ENCODE results near the gene UGT1A9. TPM values are rescaled to one million over a fixed set of nuclear protein-coding genes. Genes with fewer than 3 reads are reported as not detected.

UGT1A9 gene
- total and polyA plus RNA-seq, 2 experiments from 2014 or later: not detected

DNA sequence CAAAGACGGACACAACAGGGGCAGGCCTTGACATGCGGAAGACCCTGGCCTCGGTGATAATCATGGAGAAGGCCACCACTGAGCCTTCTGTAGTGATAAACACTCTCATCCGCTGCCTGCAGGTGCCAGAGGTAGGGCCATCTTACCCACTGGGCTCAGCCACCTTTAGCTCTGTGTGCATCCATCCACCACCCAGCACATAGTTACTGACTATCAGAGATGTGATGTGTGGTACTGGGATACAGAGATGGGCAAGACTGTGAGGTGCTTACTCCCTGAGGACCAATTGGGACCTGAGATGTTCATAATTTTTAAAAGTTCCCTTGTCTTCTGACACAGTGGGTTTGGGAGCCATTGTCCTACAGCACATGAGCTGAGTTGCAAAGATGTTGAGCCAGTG lies 108.0 kb downstream of the UGT1A9 start (continued):
- TF ChIP-seq ZNF331 (CRISPR knock-in tag; IDR thresholded peaks at IDR 0.05; ENCODE audit: low read depth): no peak
- TF ChIP-seq, protein P1, sequence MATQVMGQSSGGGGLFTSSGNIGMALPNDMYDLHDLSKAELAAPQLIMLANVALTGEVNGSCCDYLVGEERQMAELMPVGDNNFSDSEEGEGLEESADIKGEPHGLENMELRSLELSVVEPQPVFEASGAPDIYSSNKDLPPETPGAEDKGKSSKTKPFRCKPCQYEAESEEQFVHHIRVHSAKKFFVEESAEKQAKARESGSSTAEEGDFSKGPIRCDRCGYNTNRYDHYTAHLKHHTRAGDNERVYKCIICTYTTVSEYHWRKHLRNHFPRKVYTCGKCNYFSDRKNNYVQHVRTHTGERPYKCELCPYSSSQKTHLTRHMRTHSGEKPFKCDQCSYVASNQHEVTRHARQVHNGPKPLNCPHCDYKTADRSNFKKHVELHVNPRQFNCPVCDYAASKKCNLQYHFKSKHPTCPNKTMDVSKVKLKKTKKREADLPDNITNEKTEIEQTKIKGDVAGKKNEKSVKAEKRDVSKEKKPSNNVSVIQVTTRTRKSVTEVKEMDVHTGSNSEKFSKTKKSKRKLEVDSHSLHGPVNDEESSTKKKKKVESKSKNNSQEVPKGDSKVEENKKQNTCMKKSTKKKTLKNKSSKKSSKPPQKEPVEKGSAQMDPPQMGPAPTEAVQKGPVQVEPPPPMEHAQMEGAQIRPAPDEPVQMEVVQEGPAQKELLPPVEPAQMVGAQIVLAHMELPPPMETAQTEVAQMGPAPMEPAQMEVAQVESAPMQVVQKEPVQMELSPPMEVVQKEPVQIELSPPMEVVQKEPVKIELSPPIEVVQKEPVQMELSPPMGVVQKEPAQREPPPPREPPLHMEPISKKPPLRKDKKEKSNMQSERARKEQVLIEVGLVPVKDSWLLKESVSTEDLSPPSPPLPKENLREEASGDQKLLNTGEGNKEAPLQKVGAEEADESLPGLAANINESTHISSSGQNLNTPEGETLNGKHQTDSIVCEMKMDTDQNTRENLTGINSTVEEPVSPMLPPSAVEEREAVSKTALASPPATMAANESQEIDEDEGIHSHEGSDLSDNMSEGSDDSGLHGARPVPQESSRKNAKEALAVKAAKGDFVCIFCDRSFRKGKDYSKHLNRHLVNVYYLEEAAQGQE (IDR thresholded peaks at IDR 0.05; ENCODE audit: unreplicated experiment): no peak

DNA sequence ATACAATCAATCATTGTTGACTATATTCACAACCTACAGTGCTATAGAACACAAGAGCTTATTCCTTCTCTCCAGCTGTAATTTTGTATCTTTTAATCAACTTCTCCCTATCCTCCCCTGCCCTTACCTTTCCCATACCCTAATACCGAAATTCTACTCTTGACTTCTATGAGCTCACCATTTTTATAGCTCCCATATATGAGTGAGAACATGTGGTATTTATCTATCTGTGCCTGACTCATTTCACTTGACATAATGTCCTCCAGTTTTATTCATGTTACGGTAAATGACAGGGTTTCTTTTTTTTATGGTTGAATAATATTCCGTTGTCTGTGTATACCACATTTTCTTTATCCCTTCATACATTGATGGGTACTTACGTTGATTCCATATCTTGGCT lies 109.1 kb downstream of the UGT1A9 start:
- H2AFZ ChIP-seq: no peak overlapping the region
- H3K27me3 Mint-ChIP-seq (ENCODE audit: insufficient read depth, low read depth, poor library complexity): no peaks in the 10 kb centered on the region
- H3K27me3 ChIP-seq (ENCODE audit: insufficient read depth): no peaks in the 10 kb centered on the region
- peaks cover 4% of the 10 kb centered on the region; the same call in 2 of the 3 replicates for H3K36me3 Mint-ChIP-seq (ENCODE audit: low read depth)
- H3K9me2 ChIP-seq (ENCODE audit: insufficient read depth): 0 out of 2 replicates have a peak, but pooled peaks cover 4% of the 10 kb centered on the region
- H3K79me2 ChIP-seq (replicated peaks; ENCODE audit: insufficient read depth): no peaks in the 10 kb centered on the region
- DNase-seq (ENCODE audit: low spot score): no peak
- no peaks in the 10 kb centered on the region for H3F3A ChIP-seq (replicated peaks; ENCODE audit: low read depth)
- no peak overlapping the region for H3K4me3 ChIP-seq
- H3K27ac Mint-ChIP-seq: no peak overlapping the region
- H3K27ac ChIP-seq (ENCODE audit: low read depth): no peak overlapping the region
- H3K36me3 ChIP-seq (ENCODE audit: insufficient read depth): no peaks in the 10 kb centered on the region
- no peak overlapping the region for H3K4me3 Mint-ChIP-seq
- peaks cover 20% of the 10 kb centered on the region for H3K9me3 Mint-ChIP-seq
- ATAC-seq: no peak
- H3K4me1 Mint-ChIP-seq: no peaks in the 10 kb centered on the region
- H3K4me2 ChIP-seq: no peak overlapping the region
- no peaks in the 10 kb centered on the region for H4K20me1 ChIP-seq (replicated peaks; ENCODE audit: insufficient read depth)
- H3K4me1 ChIP-seq (ENCODE audit: insufficient read depth): no peaks in the 10 kb centered on the region
- TF ChIP-seq POLR2AphosphoS5 (IDR thresholded peaks at IDR 0.05; ENCODE audit: low read depth) (no peak), NANOG (IDR thresholded peaks at IDR 0.05; ENCODE audit: borderline replicate concordance) (no peak), CREB1 (CRISPR knock-in tag; IDR thresholded peaks at IDR 0.05; ENCODE audit: low read depth) (no peak), EZH2phosphoT487 (IDR thresholded peaks at IDR 0.05; ENCODE audit: unreplicated experiment) (no peak)
- TF ChIP-seq, protein P1 (IDR thresholded peaks at IDR 0.05; ENCODE audit: unreplicated experiment): no peak
- TF ChIP-seq, protein P2, sequence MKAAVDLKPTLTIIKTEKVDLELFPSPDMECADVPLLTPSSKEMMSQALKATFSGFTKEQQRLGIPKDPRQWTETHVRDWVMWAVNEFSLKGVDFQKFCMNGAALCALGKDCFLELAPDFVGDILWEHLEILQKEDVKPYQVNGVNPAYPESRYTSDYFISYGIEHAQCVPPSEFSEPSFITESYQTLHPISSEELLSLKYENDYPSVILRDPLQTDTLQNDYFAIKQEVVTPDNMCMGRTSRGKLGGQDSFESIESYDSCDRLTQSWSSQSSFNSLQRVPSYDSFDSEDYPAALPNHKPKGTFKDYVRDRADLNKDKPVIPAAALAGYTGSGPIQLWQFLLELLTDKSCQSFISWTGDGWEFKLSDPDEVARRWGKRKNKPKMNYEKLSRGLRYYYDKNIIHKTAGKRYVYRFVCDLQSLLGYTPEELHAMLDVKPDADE (IDR thresholded peaks at IDR 0.05): no peak
- TF ChIP-seq, protein P3, sequence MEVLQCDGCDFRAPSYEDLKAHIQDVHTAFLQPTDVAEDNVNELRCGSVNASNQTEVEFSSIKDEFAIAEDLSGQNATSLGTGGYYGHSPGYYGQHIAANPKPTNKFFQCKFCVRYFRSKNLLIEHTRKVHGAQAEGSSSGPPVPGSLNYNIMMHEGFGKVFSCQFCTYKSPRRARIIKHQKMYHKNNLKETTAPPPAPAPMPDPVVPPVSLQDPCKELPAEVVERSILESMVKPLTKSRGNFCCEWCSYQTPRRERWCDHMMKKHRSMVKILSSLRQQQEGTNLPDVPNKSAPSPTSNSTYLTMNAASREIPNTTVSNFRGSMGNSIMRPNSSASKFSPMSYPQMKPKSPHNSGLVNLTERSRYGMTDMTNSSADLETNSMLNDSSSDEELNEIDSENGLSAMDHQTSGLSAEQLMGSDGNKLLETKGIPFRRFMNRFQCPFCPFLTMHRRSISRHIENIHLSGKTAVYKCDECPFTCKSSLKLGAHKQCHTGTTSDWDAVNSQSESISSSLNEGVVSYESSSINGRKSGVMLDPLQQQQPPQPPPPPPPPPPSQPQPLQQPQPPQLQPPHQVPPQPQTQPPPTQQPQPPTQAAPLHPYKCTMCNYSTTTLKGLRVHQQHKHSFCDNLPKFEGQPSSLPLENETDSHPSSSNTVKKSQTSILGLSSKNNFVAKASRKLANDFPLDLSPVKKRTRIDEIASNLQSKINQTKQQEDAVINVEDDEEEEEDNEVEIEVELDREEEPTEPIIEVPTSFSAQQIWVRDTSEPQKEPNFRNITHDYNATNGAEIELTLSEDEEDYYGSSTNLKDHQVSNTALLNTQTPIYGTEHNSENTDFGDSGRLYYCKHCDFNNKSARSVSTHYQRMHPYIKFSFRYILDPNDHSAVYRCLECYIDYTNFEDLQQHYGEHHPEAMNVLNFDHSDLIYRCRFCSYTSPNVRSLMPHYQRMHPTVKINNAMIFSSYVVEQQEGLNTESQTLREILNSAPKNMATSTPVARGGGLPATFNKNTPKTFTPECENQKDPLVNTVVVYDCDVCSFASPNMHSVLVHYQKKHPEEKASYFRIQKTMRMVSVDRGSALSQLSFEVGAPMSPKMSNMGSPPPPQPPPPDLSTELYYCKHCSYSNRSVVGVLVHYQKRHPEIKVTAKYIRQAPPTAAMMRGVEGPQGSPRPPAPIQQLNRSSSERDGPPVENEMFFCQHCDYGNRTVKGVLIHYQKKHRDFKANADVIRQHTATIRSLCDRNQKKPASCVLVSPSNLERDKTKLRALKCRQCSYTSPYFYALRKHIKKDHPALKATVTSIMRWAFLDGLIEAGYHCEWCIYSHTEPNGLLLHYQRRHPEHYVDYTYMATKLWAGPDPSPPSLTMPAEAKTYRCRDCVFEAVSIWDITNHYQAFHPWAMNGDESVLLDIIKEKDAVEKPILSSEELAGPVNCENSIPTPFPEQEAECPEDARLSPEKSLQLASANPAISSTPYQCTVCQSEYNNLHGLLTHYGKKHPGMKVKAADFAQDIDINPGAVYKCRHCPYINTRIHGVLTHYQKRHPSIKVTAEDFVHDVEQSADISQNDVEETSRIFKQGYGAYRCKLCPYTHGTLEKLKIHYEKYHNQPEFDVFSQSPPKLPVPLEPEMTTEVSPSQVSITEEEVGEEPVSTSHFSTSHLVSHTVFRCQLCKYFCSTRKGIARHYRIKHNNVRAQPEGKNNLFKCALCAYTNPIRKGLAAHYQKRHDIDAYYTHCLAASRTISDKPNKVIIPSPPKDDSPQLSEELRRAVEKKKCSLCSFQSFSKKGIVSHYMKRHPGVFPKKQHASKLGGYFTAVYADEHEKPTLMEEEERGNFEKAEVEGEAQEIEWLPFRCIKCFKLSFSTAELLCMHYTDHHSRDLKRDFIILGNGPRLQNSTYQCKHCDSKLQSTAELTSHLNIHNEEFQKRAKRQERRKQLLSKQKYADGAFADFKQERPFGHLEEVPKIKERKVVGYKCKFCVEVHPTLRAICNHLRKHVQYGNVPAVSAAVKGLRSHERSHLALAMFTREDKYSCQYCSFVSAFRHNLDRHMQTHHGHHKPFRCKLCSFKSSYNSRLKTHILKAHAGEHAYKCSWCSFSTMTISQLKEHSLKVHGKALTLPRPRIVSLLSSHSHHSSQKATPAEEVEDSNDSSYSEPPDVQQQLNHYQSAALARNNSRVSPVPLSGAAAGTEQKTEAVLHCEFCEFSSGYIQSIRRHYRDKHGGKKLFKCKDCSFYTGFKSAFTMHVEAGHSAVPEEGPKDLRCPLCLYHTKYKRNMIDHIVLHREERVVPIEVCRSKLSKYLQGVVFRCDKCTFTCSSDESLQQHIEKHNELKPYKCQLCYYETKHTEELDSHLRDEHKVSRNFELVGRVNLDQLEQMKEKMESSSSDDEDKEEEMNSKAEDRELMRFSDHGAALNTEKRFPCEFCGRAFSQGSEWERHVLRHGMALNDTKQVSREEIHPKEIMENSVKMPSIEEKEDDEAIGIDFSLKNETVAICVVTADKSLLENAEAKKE (CRISPR knock-in tag; IDR thresholded peaks at IDR 0.05): no peak

Data from GM23338 (cell line).